Limb (tissue), 2 donors: Measurements from ENCODE around the gene DLG2.

Experiments used
- DNase-seq, 2 donors: peaks; one replicate each; pipeline ENCODE4 v3.0.0-alpha.2; 2016; ENCODE audit errors: extremely low spot score in 2 of 2

The DLG2 gene

DNA sequence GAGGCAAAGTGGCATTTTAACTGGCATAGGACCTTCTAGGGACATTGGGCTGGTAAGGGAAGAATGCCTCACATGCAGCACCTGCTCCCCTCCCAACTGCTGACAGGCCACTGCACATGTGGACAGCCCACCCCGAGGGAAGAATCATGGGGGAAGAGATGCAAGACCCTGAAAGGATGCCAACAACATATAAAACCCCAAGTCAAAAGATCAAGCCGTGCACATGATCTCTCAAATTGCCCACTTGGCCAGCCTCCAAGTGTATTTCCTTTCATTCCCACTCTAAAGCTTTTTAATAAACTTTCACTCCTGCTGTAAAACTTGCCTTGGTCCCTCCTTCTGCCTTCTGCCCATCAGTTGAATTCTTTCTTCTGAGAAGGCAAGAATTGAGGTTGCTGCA is 1393.1 kb downstream of the DLG2 start:
- peak in 1 of 2 donors; percentile 34 for DNase-seq

DNA sequence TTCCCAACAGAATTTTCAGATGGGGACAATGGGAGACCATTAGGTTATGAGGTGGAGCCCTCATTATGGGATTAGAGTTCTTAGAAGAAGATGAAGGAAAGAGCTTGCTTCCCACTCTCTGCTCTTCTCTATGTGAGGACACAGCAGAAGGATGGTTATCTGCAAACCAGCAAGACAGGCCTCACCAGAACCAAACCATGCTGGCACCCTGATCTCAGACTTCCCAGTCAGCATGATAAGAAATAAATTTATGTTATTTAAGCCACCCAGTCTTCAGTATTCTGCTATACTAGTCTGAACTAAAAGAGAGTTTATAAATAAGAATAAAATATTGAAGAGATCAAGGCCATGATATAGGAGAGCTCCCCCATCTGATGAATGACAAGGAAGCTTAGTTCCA is 1394.6 kb downstream of the DLG2 start:
- no peak for DNase-seq

DNA sequence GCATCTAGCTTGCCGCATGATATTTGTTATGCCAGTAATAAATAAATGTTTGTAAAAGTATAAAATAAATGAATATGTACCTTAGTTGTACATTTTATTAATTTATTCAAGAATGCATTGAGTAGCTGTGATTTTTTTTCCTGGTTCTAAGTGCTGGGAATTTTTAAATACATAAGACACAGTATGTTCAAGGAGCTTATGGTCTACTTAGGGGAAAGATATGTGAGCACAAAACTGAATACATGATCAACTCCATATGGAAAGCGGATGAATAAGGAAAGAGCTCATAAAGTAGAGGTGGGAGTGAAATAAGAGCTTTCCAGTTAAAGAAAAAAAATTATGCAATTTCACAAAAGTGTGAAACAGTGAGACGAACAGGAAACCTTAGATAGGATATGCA is 1396.7 kb downstream of the DLG2 start:
- no peak for DNase-seq

DNA sequence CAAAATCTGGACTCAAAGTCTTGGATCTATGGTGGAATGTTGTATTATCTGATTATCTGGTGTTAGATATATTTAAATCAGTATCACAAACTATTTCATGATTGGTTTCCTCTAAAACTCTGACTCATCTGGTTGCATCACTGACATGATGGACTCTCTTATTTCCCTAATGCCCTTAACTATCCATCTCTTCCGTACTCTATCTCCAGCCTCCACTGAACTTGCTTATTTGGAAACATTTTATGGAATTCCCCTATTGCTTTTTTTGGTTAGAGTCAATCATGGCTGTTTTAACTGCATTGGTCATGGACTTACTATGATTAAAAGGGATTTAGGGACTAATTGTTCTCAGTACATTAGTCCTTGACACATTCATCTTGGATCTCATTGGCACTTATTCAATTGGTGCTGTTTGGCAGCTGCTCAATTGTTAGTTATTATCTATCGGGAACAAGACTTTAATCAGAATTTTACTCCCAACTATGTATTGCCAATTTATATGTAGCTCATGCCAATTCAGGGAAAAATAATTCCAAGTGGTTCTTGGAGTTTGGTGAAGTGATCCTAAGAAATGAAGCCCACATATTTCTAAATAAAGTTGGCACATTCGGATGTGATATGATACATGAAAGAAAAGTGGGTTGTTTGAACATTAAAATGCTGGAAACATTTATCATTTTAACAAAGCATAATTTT is 1399.0 kb downstream of the DLG2 start:
- DNase-seq, result no peak

DNA sequence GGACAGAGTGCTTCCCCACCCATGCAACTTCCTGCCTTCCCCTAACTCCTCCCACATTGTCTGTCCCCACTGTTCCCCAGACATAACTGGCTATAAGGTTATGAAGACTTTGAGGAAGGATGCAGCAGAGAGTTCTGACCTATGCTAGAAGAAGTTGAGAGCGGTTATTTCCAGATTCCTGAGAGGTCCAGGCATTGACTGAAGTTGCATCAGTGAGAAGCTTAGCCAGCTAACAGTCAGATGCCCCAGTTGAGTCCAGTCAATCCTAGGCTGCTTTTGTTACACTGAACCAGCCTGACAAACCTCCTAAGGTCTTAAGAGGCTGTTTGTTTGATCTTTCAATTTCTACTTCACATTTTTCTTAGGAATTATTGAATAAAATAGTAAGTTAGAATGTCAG is 1403.1 kb downstream of the DLG2 start:
- DNase-seq, result no peak

DNA sequence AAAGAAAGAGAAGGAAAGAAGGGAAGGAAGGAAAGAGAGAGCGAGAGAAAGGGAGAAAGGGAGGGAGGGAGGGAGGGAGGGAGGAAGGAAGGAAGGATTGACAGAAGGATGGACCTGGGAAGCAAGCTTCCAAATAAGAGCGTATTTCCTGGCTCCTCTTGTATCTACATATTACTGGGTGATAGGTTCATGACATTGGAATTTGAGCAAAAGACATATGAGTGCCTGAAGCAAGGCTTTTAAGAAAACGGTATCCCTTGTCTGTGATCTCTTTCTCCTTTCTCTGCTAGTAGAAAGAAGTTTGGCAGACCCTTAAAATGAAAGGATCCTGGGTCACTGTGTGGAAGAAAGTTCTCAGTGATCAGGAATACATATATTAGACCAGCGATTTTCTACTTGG is 1408.8 kb downstream of the DLG2 start:
- no peak for DNase-seq

DNA sequence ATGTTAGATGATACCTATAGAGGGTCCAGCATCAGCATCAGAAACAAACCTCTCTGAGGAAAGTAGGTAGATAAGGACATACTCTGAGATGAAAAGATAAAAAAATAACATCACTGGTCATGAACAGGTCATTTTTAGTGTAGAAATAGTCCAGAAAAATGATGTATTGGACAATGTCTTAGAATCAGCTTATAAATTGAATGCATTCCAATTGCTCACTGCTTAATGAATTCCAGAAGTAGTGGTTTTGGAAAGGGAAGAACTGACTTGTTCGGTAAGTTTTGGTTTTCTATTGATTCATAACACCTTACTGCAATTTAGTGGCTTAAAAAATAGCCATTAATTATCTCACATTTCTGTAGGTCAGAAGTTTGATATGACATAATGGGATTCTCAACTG is 1411.5 kb downstream of the DLG2 start:
- DNase-seq, result no peak

DNA sequence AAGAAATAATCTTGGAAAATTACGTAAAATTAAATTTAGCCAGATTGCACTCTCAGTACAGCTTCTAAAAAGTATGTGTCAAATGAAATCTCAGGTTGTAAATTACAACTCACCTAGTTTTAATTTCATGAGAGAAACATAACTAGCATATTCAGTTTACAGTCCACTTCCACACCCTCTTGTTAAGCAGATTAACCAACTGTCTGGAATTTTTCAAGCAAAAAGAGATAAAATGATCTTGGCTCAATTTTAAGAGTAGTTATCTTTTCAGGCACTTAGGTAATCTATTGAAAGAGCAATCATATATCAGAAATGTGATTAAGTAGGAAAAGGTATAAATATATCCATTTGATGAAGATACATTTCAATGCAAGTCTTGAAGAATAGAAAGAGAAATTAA is 1412.6 kb downstream of the DLG2 start:
- no peak for DNase-seq

DNA sequence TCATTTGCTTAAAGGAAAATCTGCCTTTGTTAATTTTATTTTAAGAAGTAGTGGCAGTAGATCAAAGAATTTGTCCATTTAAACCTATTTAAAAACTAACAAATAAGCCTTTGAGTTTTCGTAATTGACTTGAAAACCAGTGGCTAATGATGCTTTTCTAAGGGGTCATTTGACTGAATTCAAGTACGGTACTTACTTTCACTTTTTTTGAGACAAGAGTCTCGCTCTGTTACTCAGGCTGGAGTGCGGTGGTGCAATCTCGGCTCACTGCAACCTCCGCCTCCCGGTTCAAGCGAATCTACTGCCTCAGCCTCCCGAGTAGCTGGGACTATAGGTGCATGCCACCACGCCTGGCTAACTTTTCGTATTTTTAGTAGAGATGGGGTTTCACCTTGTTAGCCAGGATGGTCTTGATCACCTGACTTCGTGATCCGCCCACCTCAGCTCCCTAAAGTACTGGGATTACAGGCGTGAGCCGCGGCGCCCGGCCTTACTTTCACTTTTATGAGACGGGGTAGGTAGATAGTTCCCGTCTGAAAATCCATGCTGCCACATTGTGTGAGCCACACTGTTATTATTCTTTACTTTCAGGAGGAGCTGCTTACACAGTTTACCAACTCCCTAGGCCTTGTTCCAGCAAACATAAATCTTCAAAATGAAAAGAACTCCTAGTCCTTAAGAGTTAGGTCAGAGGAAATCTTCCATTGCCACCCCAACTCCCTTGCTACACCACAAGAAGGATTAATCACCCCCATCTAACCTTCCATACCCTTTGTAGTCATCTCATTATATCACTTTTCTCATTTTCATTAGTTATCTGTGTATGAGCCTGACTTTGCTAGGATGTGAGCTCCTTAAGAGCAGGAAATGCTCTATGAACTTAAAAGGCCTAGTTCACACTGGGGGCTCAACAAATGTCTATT is 1414.4 kb downstream of the DLG2 start:
- DNase-seq, result no peak

DNA sequence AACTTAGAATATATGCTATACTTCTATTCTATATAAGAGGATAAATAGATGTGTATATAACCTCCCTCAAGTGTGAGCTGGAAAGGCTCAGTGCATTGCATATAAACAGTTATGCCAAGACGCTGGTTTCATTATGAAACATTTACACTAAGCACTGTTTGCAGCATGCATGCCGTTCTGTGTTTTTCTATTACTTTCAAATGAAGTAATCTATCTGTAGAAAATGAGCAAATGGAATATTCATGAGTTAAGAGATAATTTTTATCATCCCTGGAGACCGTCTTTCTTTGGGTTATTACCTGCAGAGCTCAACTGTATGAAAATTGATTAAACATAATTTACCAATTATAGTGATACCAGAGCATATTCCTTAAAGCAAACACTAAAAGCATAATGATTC is 1415.2 kb downstream of the DLG2 start:
- no peak for DNase-seq

DNA sequence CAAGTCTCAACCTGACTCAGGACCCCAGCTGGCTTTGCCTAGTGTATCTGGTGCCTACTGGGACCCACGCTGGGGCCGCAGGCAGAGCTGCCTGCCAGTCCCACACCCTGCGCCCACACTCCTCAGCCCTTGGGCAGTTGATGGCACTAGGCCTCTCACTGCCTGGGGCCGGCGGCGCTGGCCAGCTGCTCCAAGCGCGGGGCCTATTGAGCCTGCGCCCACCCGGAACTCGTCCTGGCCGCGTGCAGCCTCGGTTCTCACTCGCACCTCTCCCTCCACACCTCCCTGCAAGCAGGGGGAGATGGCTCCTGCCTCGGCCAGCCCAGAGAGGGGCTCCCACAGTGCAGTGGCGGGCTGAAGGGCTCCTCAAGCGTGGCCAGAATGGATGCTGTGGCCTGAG is 1432.4 kb downstream of the DLG2 start:
- DNase-seq, result no peak

DNA sequence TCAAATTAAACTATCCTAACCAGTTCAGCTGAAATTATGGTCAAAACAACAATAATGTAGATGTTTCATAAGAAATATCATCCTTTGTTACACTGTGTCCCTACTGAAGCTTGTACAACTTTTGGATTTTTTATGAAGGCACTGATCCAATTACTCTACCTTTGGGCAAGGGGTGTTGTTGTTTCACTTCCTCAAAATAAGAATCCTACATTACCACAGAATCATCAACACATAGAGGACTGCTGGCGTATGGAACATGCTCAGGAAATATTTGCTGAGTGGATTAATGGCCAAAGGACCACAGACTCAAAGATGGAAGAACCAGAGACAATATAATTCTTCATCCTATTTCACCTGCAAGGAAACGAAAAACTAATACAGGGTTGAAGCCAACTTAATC is 1433.4 kb downstream of the DLG2 start:
- no peak for DNase-seq

DNA sequence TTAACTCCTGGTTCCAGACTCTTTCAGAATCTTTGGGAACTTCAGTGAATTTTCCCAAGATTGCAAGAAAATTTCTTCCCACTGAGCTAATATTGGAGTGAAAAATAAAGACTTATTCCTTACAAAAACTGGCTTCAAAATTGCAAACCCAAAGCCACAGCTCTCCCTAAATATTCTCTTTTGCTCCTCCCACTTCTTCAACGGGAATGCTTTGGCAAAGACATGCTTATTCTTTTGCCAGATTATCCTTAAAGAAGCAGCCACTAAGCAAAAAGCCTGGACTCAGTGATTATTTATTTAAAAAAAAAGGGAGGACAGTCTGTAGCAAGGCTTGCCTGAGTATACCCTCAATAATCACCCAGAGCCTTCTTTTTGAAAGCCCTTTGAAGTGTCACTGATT is 1438.6 kb downstream of the DLG2 start:
- DNase-seq, result no peak

DNA sequence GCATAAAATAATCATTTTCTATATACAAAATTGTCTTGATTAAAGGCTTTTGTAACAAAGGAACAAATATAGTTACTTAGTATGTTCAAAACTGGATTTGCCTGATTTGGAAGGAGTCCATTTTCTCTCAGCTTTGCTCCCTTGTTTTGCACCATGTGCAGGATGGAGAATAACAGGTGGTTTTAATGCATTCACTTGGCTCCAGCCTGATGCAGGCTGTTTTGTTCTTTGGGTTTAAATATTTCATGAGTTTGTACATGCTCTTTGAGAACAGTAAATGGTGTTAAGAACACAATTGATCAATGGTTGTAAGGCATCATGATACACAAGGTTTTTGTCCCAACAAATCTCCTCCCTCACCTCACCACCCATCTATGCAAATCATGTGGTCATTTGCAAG is 1454.1 kb downstream of the DLG2 start:
- DNase-seq, result no peak

DNA sequence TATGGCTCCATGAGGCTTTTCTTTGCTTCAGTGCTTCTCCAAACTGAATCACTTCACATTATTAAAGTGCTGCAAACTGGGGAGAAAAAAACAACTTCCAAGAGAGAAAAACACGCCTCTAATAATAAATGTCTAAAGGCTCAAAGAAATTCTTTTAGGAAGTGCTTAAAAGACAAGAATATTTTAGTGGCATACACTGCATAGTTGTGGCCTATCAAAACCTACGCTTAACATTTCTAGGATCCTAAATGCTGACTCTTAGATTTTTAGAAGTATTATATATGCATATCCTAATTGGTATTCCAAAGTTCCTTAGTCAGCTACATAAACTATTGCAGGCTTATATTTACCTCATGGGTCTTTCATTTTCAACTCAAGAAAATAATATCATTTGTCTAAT is 1462.0 kb downstream of the DLG2 start:
- DNase-seq, result no peak

DNA sequence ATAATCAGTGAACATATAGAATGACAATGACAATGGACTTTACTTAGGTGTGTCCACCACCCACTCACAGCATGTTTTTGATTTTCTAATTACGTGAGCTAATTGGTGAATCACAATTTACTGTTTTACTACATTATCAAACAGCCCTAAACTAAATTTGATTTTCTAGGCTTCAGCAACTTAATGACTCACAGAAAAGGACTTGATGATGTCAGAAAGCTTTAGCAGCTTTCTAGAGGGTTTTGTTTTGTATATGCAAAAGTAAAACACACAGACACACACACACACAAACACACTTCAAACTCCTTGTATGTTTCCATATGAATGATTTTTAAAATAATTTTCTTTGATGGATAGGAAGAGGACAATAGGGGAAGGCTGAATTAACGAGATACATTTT is 1462.4 kb downstream of the DLG2 start:
- no peak for DNase-seq

DNA sequence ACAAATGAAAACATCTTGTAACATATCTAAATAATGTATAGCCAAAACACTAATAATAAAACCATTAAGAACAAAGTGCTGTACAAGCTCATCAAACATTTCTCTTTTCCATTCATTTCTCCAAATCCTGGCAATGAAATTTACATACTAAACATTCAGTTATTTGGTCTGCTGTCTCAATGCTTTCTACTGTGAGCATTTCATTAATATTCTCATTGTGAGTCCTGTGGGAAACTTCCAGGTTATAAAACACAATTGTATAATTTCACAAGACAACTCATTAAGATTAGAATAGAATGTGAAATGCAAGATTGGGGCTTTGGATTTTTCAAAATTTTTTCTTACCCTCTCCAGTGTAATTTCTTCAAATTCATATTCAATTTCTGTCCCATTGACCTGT is 1464.0 kb downstream of the DLG2 start:
- DNase-seq, result no peak

DNA sequence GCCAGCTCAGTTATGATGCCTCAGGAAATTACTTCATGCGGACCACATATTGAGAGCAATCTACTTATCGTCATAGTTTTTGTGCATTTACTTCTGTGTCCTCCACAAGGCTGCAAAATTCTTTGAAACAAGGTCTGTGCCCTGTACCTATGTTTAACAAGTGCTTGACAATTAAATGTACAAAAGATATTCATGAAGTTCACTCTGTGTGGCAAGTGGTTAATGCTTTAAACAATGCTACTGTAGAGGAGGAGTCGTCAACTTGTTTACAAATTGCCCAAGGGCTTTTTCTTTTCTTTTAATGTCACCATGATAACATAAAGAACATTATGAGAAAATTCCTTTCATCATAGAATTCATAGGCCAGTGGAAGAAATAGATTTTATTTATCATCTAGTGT is 1469.5 kb downstream of the DLG2 start:
- DNase-seq, result no peak

DNA sequence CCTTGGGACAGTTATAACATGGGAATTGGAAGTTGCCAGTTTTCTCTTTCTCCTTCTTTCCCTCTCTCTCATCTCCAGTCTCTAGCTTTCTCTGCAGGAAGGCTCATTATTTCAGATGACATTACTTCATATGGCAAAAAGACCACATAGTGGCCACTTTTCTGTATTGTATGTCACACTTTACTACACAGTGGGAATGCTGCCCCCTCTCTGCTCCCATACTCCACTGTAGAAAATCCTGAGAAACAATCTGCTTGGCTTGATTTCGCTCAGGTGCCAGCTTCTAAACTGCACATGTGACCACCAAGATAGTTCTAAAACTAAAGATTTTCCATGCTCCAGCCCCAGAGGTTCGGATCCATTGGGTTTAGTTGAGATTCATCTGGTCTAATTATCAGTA is 1480.3 kb downstream of the DLG2 start:
- no peak for DNase-seq

DNA sequence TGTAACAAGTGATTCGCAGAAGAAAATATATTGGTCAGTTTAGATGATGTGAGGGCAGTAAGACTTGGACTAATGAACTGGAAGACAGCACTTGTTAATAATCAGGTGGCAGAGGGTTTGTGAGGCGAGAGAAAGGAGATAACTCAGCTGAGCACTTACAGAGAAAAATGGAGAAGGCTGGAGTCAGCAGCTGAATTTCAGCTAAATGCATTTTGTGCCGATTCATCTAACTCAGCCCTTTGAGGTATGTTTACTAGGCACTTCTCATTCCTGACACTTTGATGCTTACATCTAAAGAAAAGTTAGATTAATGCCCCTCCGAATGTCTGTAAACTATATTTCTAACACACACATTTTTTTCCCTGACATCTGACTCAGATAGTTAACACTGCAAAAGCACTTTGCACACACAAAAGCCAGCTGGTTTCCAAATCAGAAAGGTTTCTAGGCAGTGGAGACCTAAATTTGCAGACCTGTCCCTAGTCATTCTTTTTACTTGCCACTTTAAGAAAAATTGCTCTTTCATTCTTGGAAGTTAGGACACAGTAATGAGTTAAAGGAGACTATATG is 1481.4 kb downstream of the DLG2 start:
- no peak for DNase-seq

DNA sequence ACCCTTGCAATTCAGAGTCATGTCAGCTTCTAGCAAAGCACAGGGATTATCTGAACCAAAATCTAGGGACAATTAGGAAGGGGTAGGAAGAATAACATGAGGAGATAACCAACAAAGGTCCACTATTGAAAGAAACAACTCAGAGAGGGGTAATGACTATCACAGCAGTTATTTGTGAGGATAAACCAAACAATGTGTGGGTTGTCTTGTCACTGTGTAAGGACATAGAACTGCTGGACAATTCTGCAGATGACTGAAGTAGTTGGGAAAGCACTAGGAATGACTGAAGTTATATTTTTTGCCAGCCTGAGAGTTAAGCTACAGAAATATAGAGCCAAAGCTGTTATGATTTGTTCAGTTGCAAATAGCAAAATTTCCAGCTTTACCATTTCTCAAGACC is 1482.6 kb downstream of the DLG2 start:
- no peak for DNase-seq

DNA sequence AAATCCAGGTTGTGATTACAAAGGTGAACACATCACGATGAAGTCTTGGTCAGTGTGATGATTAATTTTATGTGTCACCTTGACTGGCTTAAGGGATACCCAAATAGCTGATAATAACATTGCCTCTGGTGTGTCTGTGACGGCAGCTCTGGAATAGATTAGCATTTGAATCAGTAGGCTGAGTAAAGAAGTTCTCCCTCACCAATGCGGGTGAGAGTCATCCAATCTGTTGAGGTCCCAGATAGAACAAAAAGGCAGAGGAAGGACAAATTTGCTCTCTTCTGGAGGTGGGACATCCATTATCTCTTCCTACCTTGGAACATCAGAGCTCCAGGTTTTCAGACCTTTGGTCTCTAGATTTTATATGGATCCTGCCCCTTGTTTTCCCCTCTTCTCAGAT is 1484.7 kb downstream of the DLG2 start:
- no peak for DNase-seq
